SHP77 treated with DMSO at 0.1 percent for 48 hours (cell line): ENCODE data around the gene RNU1-4.
"Not testable (repeated sequence)": the region's sequence is repeated elsewhere in the genome, so short reads cannot be mapped to it uniquely, and the experiment has no call there.

Experiments
- DNase-seq: peaks from one replicate; lab custom pipeline; 2025; lab: John Stamatoyannopoulos, UW

Gene RNU1-4

GRCh38 chr1:16770139-16770759 is 29.9 kb downstream of the RNU1-4 start:
- DNase-seq, result not testable (repeated sequence)

DNA sequence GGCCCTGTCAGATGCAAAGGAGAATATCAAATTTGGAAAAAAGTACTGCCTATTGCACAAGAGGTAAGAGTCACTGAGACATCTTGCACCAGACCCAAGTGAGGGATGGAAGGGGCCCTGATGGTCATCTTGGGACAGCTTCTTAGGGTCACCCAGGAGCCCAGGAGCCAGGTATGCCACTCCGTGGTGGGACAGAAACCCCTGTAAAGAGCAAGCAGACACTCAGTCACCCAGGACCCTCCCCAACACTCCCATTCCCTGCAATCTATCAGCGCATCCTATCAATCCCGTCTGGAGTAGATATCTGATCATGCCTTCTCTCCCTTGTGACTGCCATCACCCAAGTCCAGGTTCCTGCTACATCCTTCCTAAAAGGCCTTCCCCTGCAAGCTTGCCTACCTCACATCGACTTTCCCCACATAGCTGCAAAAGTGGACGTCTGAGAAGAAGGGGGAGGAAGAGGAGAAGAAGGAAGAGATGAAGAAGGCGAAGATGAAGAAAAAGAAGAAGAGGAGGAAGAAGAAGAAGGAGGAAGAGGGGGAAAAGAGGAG is 30.7 kb downstream of the RNU1-4 start:
- not testable (repeated sequence) for DNase-seq

DNA sequence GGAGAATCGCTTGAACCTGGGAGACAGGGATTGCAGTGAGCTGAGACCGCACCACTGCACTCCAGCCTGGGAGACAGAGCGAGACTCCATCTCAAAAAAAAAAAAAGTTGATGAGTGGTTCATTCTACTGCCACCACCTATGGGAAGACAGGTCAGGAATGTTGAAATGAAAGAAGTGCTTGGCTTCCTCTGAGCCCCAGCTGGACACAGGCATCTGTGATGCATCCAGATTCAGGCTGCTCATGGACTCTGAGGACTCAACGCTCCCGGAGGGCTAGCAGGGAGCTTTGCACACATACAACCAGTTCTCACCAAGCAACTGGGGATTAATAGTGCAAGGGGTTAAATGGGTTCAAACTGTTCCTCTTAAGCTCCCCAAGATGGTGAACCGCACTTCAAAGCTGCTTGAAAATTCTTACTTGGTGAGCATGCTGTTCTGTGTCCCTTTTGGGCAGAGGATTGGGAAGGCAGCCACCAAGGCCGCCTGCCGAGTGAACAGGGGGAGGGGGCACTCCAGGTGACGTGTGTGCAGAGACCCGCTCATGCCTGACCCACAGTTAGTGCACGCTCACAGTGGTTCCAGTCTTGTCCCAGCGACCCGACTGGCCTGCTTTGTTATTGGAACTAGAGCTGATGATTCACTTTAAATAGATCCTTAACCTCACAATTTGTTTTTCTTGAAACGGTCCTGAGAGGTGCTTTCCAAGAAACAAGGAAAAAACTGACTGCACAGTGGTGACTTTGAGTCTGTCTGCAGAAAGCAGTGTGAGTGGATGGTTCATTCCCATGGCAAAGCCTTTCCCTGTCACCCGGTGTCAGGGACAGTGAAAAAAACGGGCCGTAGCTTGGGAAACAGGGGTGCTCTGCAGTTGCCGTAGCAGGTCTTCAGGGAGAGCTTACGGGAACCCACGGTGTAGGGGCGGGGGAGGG is 32.2 kb downstream of the RNU1-4 start:
- not testable (repeated sequence) for DNase-seq

DNA sequence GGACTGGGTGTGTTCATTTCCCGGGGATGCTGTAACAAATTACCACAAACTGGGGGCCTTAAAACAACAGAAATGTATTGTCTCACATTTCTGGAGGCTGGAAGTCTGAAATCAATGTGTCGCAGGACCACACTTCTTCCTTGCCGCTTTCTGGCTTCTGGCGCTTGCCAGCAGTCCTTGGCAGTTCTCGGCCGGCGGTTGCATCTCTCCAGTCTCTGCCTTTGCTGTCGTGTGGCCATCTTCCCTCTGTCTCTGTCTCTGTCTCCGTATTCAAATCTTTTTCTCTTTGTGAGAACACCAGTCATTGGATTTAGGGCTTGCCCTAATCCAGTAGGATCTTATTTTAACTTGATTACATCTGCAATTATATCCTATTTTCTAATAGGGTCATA is 32.9 kb downstream of the RNU1-4 start:
- DNase-seq, result not testable (repeated sequence)

- not testable (repeated sequence) for DNase-seq
These were observed 33.4 kb downstream of the RNU1-4 start for GRCh38 chr1:16773723-16774122.

DNA sequence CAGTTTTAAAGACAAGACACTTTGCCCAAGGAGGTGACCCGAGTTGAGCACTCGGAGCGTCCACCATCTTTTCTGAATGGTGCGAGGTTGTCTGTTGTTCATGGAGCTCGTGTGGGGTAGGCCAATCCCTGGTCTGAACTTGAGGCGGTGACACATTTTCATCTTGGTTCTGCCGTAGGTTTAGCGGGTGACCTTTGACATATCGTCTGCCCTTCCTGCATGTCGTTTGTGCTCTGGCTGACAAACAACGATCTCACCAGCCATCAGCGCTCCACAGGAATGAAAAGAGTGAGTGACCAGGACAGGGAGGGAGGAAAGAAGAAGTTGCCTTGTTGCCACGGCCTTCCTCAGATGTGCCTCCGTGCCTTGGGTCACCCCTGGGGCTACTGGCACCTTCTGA is 34.5 kb downstream of the RNU1-4 start:
- DNase-seq, result not testable (repeated sequence)

DNA sequence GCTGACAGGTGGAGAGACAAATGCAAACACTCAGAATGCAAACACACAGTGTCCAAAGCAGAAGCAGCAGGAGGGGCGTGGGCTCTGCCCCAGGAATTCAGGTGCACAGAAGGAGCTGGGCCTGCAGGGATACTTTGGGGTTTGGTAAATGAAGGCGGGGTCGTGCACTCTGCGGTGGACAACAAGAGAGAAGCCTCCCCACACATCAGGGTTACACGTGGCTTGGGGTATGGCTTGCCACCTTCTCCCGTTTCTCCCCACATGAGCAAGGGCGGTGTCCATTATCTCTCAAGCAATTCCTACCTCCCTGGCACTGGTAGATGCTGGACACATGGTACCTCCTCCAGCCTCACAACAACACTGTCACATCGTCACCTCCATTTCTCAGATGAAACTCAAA is 35.0 kb downstream of the RNU1-4 start:
- not testable (repeated sequence) for DNase-seq

DNA sequence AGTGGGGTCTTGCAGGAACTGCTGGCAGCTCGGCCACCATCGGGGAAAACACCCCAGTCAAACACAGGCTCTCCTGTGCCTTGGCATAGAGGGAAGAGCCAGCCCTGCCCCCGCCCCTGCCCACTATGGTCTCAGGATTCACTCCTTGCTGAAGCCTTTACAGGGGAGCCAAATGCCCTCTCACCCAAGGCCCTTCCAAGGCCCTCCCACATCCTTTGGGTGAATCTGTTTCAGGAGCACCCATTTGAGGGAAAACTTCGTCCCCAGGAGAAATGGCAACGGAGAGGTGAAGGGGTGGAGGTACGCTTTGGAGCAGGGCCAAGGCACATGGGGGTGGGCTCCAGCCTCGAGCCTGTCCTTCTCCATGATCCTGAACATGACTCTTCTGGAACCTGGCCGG is 35.9 kb downstream of the RNU1-4 start:
- not testable (repeated sequence) for DNase-seq

DNA sequence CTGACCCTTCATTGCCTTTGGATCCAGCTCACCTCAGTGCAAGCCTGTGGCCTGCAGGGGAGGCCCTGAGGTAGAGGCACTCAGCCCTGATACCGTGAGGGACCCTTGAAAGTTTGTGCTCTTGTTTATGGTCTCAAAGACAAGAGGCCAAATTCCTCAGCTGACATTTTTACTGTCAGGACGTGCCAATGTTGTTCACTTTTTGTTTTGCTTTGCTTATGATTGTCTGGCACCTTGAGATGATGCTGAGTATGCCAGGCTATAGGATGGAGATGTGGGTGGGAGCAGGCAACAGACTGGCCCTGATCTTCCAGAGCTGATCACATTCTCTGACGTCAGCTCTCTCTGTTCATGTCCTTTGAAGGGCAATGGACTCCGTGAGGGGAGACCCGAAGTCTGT is 36.5 kb downstream of the RNU1-4 start:
- not testable (repeated sequence) for DNase-seq

DNA sequence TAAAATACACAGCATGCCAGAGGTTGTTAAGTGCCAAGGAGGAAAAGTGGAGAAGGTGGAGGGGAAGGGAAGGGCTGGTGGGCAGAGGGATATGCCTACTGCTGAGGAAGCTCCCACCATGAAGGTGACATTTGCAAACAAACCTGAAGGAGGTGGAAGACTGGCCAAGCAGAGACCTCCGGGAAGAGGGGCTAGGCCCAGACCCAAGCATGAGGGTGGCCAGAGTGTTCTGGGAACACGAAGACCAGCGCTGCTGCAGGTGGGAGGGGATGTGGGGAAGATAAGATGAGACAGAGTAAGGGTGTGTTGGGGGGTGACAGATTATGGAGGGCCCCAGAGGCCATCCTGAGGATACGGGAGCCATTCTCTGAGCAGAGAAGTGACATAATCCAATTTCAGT is 37.5 kb downstream of the RNU1-4 start:
- not testable (repeated sequence) for DNase-seq

GRCh38 chr1:16779525-16779924 is 39.2 kb downstream of the RNU1-4 start:
- not testable (repeated sequence) for DNase-seq

DNA sequence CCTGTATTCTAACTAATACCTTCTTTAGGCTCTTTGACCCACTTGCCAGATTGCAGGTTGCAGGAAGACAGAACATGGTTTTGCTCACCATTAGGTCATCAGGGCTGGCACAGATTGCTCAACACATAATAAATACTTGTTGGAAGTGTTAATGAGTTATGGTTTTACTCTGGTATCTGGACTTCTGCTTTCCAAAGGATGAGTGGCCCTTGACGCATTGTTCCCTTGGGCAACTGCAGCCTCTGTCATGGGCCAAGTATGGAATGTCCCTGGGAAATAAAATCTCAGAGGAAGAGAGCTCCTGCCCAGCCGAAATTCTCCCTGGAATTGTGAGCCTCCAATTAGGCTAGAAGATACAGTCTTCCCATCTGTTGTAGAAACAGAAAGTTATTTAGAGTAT is 40.7 kb downstream of the RNU1-4 start:
- DNase-seq, result not testable (repeated sequence)

GRCh38 chr1:16781625-16782024 is 41.3 kb downstream of the RNU1-4 start:
- not testable (repeated sequence) for DNase-seq

GRCh38 chr1:16784955-16785354 is 44.6 kb downstream of the RNU1-4 start:
- DNase-seq, result not testable (repeated sequence)

GRCh38 chr1:16786362-16786761 is 46.0 kb downstream of the RNU1-4 start:
- not testable (repeated sequence) for DNase-seq

DNA sequence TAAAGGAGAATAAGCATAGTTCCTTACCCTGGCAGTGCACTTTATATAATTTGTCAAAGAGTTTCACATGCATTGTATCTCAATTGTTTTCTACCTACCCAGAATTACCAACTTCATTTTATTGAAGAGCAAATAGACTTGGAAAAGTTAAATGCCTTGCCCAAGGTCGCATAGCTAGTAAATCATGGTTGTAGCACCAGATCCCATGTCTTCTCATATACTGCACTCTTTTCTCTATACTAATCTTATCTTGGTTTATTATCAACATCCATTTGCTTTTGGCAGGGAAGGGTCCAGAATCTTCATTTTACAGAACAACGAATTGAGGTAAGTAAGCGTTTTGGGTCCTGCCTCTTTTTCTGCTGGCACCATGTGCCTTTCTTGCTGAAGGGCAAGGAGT is 46.9 kb downstream of the RNU1-4 start:
- not testable (repeated sequence) for DNase-seq

- DNase-seq, result not testable (repeated sequence)
These were observed 47.4 kb downstream of the RNU1-4 start for GRCh38 chr1:16787711-16788110.
